Progenitor cell of endocrine pancreas (in vitro differentiated cells): ENCODE data around the gene PNMA6E. TPM values are rescaled to one million over a fixed set of nuclear protein-coding genes. Genes with fewer than 3 reads are reported as not detected.
"Not testable (repeated sequence)": the region's sequence is repeated elsewhere in the genome, so short reads cannot be mapped to it uniquely, and the experiment has no call there.

ENCODE experiments used
- DNase-seq: peaks from one replicate; pipeline ENCODE4 v3.0.0; 2021; ENCODE audit warnings: low spot score; ENCODE audit not compliant: unreplicated experiment
- H3K27ac Mint-ChIP-seq: 2 replicates; pipeline ENCODE4 v1.8.0; 2021; ENCODE audit warnings: mild to moderate bottlenecking, moderate library complexity, mixed read lengths
- H3K27me3 Mint-ChIP-seq: 2 replicates; pipeline ENCODE4 v1.8.0; 2021; ENCODE audit warnings: mixed read lengths
- H3K36me3 Mint-ChIP-seq: 2 replicates; pipeline ENCODE4 v1.8.0; 2022; ENCODE audit warnings: mixed read lengths; ENCODE audit not compliant: insufficient read depth
- H3K4me1 Mint-ChIP-seq: 2 replicates; pipeline ENCODE4 v1.8.0; 2021; ENCODE audit warnings: low read depth, mixed read lengths
- H3K4me3 Mint-ChIP-seq: 2 replicates; pipeline ENCODE4 v1.8.0; 2021; ENCODE audit warnings: low read depth, mild to moderate bottlenecking, moderate library complexity, mixed read lengths
- H3K9me3 Mint-ChIP-seq: 2 replicates; pipeline ENCODE4 v1.8.0; 2021; ENCODE audit warnings: low read depth, mixed read lengths
- CTCF ChIP-seq: fragments of 200-600 bp; sonication (generic); IDR thresholded peaks from one replicate; pipeline ENCODE4 v1.5.0; 2021; ENCODE audit warnings: antibody characterized with exemption, mild to moderate bottlenecking; ENCODE audit not compliant: unreplicated experiment
- total RNA-seq: library from RNA; stranded (reverse); gene quantifications from 2 replicates; pipeline ENCODE4 v1.2.1, GENCODE V29; 2021

PNMA6E gene
- total RNA-seq, 1 donor from 2014 or later, result not detected

DNA sequence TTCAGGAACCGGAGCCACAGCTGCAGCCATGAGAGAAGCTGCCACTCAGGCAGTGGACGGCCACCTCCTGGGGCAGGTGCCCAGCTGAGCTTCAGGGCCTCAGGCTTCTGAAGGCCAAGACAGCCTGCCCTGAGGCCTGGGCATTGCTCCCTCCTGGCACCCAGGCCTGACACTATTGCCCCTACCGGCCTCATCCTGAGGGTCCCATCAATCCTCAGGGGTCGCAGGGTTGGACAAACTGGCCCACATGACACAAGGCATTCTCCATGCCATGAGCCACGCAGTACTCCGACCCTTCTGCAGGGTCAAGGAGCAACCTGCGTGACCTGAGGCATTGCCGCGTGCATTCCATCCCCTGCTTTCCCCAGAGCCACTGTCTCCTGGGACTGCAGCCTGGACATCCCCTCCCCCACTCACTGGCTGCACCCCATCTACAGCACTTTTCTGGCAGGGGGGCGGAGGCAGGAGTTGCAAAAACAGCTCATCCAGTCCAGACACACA lies 7.1 kb upstream of the PNMA6E start:
- Mint-ChIP-seq H3K9me3 (peaks cover 7% of the 10 kb centered on the region), H3K4me3 (no peak overlapping the region), H3K36me3 (no peaks in the 10 kb centered on the region), H3K27ac (no peak overlapping the region), H3K4me1 (no peaks in the 10 kb centered on the region), H3K27me3 (peaks cover 33% of the 10 kb centered on the region)
- no peak for DNase-seq
- no peak for TF ChIP-seq CTCF

DNA sequence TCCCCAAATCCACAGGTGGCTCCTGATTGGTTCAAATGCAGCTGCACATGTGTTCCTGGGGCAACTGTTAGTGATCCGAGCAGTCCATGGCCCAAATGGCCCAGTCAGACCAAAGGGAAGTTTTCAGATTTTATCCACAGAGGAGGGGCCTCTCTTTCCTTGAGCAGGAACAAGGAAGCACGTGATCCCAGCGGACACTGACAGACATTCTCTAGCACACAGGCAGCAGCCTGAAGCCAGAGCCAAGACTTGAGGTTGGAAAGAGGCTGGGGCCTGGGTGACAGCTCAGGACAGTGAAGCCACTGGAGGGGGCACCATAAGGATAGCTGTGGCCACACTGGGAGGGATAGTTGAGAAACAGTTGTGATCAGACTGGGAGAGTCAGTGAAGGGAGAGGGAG lies 6.6 kb upstream of the PNMA6E start:
- Mint-ChIP-seq H3K27ac (no peak overlapping the region), H3K4me3 (no peak overlapping the region), H3K9me3 (peaks cover 12% of the 10 kb centered on the region), H3K36me3 (no peaks in the 10 kb centered on the region), H3K27me3 (peaks cover 39% of the 10 kb centered on the region), H3K4me1 (no peaks in the 10 kb centered on the region)
- TF ChIP-seq CTCF, result no peak
- no peak for DNase-seq

DNA sequence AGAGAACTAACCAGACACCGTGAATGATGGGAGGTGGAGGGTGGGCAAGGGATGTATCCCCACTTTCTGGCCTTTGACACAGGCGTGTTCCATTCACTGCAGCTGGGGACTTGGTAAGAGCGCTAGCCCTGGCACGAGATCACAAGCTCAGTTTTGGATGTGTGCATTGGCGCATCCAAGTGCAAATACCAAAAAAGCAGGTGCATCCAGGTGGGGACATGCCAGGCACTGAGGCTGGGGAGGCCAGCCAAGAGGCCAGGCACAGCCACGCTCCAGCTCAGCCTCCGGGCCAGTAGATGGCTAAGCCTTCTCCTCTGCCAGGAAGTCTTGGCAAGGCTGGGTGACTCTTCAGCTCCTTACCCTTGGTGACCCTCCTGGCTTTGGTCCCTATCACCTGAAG lies 5.8 kb upstream of the PNMA6E start:
- H3K27me3 Mint-ChIP-seq, result peaks cover 34% of the 10 kb centered on the region
- peaks cover 18% of the 10 kb centered on the region for H3K9me3 Mint-ChIP-seq
- no peak overlapping the region for H3K4me3 Mint-ChIP-seq
- no peak for TF ChIP-seq CTCF
- no peak for DNase-seq
- H3K4me1 Mint-ChIP-seq, result no peaks in the 10 kb centered on the region
- no peak overlapping the region for H3K27ac Mint-ChIP-seq
- peaks cover 2% of the 10 kb centered on the region for H3K36me3 Mint-ChIP-seq

DNA sequence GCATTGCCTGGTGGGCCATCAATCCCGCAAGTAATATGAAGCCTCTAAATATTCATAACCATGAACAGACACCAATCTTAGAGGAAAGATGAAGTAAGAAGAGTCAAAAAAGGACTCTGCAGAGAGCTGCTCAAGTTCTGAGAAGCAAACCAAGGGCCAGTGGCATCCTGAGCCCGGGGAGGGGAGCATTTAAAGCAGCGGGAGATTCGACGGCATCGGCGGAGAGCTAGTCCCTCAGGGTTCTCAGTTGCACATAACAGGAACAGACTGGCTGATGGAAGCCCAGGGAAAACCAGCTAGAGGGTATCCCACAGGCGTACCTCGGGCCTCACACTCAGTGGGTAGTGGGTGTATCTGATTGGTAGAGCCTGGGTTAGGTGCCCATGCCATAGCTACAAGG lies 4.9 kb upstream of the PNMA6E start:
- Mint-ChIP-seq H3K4me1 (no peaks in the 10 kb centered on the region), H3K27me3 (peaks cover 31% of the 10 kb centered on the region), H3K36me3 (peaks cover 4% of the 10 kb centered on the region), H3K27ac (no peak overlapping the region), H3K4me3 (no peak overlapping the region), H3K9me3 (peaks cover 24% of the 10 kb centered on the region)
- no peak for TF ChIP-seq CTCF
- no peak for DNase-seq

GRCh38 chrX:153405426-153405825 lies 4.3 kb upstream of the PNMA6E start:
- Mint-ChIP-seq H3K4me3 (no peak overlapping the region), H3K9me3 (peaks cover 22% of the 10 kb centered on the region), H3K27ac (no peak overlapping the region), H3K4me1 (no peaks in the 10 kb centered on the region), H3K36me3 (peaks cover 4% of the 10 kb centered on the region), H3K27me3 (peaks cover 26% of the 10 kb centered on the region)
- DNase-seq, result no peak
- no peak for TF ChIP-seq CTCF

GRCh38 chrX:153404333-153404732 lies 3.2 kb upstream of the PNMA6E start:
- H3K27me3 Mint-ChIP-seq, result peaks cover 26% of the 10 kb centered on the region
- H3K9me3 Mint-ChIP-seq, result peaks cover 22% of the 10 kb centered on the region
- DNase-seq, H3K4me1 Mint-ChIP-seq, H3K4me3 Mint-ChIP-seq, H3K27ac Mint-ChIP-seq, H3K36me3 Mint-ChIP-seq: not testable (repeated sequence)
